Measurements from ENCODE around the gene HOOK2. TPM values are rescaled to one million over a fixed set of nuclear protein-coding genes. Genes with fewer than 3 reads are reported as not detected.
"Not testable (repeated sequence)": the region's sequence is repeated elsewhere in the genome, so short reads cannot be mapped to it uniquely, and the experiment has no call there.

HOOK2 gene
- total RNA-seq, 1 experiment from 2014 or later = 70.0 TPM

DNA sequence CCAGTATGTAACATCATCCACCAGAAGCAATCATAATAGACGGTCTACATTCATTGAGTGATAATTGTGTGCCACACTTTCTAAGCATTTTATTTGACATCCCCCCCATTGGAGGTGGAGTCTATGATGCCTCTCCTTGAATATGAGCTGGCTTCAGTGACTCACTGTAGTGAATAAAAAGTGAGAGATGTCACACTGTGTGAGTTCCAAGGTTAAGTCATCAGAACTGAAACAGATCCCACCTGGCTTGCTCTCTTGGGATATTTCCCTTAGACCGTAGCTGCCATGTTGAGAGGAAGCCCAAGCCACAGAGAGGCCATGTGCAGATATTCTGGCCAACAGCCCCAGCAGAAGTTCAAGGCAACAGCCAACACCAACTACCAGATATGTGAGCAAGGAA lies 46.4 kb upstream of the HOOK2 start (continued):
- TF ChIP-seq FOXP1 (CRISPR knock-in tag; IDR thresholded peaks at IDR 0.05; ENCODE audit: borderline replicate concordance) = no peak
- TF ChIP-seq GRHL2 (CRISPR knock-in tag; IDR thresholded peaks at IDR 0.05; ENCODE audit: insufficient replicate concordance, severe bottlenecking) = no peak
- TF ChIP-seq, protein P1, sequence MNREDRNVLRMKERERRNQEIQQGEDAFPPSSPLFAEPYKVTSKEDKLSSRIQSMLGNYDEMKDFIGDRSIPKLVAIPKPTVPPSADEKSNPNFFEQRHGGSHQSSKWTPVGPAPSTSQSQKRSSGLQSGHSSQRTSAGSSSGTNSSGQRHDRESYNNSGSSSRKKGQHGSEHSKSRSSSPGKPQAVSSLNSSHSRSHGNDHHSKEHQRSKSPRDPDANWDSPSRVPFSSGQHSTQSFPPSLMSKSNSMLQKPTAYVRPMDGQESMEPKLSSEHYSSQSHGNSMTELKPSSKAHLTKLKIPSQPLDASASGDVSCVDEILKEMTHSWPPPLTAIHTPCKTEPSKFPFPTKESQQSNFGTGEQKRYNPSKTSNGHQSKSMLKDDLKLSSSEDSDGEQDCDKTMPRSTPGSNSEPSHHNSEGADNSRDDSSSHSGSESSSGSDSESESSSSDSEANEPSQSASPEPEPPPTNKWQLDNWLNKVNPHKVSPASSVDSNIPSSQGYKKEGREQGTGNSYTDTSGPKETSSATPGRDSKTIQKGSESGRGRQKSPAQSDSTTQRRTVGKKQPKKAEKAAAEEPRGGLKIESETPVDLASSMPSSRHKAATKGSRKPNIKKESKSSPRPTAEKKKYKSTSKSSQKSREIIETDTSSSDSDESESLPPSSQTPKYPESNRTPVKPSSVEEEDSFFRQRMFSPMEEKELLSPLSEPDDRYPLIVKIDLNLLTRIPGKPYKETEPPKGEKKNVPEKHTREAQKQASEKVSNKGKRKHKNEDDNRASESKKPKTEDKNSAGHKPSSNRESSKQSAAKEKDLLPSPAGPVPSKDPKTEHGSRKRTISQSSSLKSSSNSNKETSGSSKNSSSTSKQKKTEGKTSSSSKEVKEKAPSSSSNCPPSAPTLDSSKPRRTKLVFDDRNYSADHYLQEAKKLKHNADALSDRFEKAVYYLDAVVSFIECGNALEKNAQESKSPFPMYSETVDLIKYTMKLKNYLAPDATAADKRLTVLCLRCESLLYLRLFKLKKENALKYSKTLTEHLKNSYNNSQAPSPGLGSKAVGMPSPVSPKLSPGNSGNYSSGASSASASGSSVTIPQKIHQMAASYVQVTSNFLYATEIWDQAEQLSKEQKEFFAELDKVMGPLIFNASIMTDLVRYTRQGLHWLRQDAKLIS (CRISPR knock-in tag; IDR thresholded peaks at IDR 0.05; ENCODE audit: borderline replicate concordance) = no peak
- TF ChIP-seq, protein P2, sequence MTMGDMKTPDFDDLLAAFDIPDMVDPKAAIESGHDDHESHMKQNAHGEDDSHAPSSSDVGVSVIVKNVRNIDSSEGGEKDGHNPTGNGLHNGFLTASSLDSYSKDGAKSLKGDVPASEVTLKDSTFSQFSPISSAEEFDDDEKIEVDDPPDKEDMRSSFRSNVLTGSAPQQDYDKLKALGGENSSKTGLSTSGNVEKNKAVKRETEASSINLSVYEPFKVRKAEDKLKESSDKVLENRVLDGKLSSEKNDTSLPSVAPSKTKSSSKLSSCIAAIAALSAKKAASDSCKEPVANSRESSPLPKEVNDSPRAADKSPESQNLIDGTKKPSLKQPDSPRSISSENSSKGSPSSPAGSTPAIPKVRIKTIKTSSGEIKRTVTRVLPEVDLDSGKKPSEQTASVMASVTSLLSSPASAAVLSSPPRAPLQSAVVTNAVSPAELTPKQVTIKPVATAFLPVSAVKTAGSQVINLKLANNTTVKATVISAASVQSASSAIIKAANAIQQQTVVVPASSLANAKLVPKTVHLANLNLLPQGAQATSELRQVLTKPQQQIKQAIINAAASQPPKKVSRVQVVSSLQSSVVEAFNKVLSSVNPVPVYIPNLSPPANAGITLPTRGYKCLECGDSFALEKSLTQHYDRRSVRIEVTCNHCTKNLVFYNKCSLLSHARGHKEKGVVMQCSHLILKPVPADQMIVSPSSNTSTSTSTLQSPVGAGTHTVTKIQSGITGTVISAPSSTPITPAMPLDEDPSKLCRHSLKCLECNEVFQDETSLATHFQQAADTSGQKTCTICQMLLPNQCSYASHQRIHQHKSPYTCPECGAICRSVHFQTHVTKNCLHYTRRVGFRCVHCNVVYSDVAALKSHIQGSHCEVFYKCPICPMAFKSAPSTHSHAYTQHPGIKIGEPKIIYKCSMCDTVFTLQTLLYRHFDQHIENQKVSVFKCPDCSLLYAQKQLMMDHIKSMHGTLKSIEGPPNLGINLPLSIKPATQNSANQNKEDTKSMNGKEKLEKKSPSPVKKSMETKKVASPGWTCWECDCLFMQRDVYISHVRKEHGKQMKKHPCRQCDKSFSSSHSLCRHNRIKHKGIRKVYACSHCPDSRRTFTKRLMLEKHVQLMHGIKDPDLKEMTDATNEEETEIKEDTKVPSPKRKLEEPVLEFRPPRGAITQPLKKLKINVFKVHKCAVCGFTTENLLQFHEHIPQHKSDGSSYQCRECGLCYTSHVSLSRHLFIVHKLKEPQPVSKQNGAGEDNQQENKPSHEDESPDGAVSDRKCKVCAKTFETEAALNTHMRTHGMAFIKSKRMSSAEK (CRISPR knock-in tag; IDR thresholded peaks at IDR 0.05; ENCODE audit: borderline replicate concordance) = no peak
- TF ChIP-seq, protein P3, sequence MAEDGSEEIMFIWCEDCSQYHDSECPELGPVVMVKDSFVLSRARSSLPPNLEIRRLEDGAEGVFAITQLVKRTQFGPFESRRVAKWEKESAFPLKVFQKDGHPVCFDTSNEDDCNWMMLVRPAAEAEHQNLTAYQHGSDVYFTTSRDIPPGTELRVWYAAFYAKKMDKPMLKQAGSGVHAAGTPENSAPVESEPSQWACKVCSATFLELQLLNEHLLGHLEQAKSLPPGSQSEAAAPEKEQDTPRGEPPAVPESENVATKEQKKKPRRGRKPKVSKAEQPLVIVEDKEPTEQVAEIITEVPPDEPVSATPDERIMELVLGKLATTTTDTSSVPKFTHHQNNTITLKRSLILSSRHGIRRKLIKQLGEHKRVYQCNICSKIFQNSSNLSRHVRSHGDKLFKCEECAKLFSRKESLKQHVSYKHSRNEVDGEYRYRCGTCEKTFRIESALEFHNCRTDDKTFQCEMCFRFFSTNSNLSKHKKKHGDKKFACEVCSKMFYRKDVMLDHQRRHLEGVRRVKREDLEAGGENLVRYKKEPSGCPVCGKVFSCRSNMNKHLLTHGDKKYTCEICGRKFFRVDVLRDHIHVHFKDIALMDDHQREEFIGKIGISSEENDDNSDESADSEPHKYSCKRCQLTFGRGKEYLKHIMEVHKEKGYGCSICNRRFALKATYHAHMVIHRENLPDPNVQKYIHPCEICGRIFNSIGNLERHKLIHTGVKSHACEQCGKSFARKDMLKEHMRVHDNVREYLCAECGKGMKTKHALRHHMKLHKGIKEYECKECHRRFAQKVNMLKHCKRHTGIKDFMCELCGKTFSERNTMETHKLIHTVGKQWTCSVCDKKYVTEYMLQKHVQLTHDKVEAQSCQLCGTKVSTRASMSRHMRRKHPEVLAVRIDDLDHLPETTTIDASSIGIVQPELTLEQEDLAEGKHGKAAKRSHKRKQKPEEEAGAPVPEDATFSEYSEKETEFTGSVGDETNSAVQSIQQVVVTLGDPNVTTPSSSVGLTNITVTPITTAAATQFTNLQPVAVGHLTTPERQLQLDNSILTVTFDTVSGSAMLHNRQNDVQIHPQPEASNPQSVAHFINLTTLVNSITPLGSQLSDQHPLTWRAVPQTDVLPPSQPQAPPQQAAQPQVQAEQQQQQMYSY (CRISPR knock-in tag; IDR thresholded peaks at IDR 0.05) = no peak

DNA sequence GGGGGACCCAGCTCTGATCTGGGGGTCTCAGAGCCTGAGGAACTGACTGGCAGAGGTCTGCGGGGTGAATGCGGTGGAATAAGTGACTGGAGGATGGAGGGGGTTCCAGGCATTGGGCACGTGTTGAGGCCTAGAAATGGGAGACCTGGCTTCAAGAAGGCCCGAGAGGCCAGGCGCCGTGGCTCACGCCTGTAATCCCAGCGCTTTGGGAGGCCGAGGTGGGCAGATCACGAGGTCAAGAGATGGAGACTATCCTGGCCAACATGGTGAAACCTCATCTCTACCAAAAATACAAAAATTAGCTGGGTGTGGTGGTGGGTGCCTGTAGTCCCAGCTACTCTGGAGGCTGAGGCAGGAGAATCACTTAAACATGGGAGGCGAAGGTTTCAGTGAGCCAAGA lies 42.5 kb upstream of the HOOK2 start:
- H3K4me1 Mint-ChIP-seq; ATAC-seq; H3K9me3 Mint-ChIP-seq; H3K27ac Mint-ChIP-seq; DNase-seq (ENCODE audit: low spot score); H3K27me3 Mint-ChIP-seq (ENCODE audit: low read depth); POLR2A ChIA-PET; H3K4me3 Mint-ChIP-seq: not testable (repeated sequence)
- H3K36me3 Mint-ChIP-seq = peaks cover 18% of the 10 kb centered on the region
- CTCF ChIA-PET = interaction anchor here (0.7 to 3.6 kb wide), 2 partner anchors 7 to 56 kb away, joined by 5 to 11 read pairs; no protein-coding TSS in a partner anchor

DNA sequence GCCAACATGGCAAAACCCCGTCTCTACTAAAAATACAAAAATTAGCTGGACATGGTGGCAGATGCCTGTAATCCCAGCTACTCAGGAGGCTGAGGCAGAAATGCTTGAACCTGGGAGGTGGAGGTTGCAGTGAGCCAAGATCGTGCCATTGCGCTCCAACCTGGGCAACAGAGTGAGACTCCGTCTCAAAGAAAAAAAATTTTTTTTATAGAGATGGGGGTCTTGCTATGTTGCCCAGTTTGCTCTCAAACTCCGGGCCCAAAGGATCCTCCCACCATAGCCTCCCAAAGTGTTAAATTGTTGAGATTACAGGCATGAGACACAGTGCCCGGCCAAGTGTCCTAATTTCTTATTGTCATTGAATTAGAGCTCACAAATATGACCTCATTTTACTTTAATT lies 41.8 kb upstream of the HOOK2 start:
- H3K4me1 Mint-ChIP-seq; H3K27me3 Mint-ChIP-seq (ENCODE audit: low read depth); DNase-seq (ENCODE audit: low spot score); H3K9me3 Mint-ChIP-seq; POLR2A ChIA-PET; ATAC-seq; H3K27ac Mint-ChIP-seq; H3K4me3 Mint-ChIP-seq: not testable (repeated sequence)
- CTCF ChIA-PET = interaction anchor here (1.2 to 3.6 kb wide), 2 partner anchors 8 to 57 kb away, joined by 3 to 11 read pairs; no protein-coding TSS in a partner anchor
- H3K36me3 Mint-ChIP-seq = peaks cover 19% of the 10 kb centered on the region

DNA sequence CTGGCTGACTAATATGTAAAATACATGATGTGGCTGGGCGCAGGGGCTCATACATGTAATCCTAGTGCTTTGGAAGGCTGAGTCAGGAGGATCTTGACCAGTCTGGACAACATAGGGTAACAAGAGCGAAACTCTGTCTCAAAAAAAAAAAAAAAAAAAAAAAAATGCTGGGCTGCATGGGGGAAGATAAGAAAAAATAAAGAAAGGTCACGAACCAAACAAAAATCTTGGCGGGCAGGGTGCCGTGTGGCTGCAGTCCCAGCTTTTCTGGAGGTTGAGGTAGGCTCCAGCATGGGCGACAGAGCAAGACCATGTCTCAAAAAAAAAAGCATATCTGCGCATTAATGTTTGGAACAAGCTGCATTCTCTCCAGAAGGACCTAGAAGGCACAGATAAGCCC lies 39.7 kb upstream of the HOOK2 start:
- H3K36me3 Mint-ChIP-seq = peaks cover 19% of the 10 kb centered on the region
- H3K27me3 Mint-ChIP-seq (ENCODE audit: low read depth) = no peaks in the 10 kb centered on the region
- ChIA-PET POLR2A (interaction anchor here (1.5 kb wide), 1 partner anchor 9 kb away, joined by 4 read pairs; the partner anchor contains the start of gene RNASEH2A), CTCF (interaction anchor here (1.4 to 3.6 kb wide), 3 partner anchors 9 to 32 kb away, joined by 4 to 11 read pairs (median 10); partner anchors contain the start of gene RNASEH2A)
- no peak overlapping the region for H3K4me3 Mint-ChIP-seq
- no peak overlapping the region for H3K27ac Mint-ChIP-seq
- H3K9me3 Mint-ChIP-seq = no peaks in the 10 kb centered on the region
- no peaks in the 10 kb centered on the region for H3K4me1 Mint-ChIP-seq
- no peak for DNase-seq (ENCODE audit: low spot score)
- ATAC-seq = no peak
- TF ChIP-seq FOXJ3 (CRISPR knock-in tag; IDR thresholded peaks at IDR 0.05; ENCODE audit: borderline replicate concordance) (no peak), NR2C2 (CRISPR knock-in tag; IDR thresholded peaks at IDR 0.05) (no peak), SOX15 (CRISPR knock-in tag; IDR thresholded peaks at IDR 0.05) (no peak), ZNF396 (CRISPR knock-in tag; IDR thresholded peaks at IDR 0.05; ENCODE audit: borderline replicate concordance) (no peak), ZNF416 (CRISPR knock-in tag; IDR thresholded peaks at IDR 0.05) (no peak), SP1 (CRISPR knock-in tag; conservative IDR thresholded peaks at IDR 0.05) (no peak), CREM (CRISPR knock-in tag; IDR thresholded peaks at IDR 0.05) (no peak)
- TF ChIP-seq, protein P4, sequence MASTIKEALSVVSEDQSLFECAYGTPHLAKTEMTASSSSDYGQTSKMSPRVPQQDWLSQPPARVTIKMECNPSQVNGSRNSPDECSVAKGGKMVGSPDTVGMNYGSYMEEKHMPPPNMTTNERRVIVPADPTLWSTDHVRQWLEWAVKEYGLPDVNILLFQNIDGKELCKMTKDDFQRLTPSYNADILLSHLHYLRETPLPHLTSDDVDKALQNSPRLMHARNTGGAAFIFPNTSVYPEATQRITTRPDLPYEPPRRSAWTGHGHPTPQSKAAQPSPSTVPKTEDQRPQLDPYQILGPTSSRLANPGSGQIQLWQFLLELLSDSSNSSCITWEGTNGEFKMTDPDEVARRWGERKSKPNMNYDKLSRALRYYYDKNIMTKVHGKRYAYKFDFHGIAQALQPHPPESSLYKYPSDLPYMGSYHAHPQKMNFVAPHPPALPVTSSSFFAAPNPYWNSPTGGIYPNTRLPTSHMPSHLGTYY (CRISPR knock-in tag; IDR thresholded peaks at IDR 0.05) = no peak
- TF ChIP-seq, protein P5, sequence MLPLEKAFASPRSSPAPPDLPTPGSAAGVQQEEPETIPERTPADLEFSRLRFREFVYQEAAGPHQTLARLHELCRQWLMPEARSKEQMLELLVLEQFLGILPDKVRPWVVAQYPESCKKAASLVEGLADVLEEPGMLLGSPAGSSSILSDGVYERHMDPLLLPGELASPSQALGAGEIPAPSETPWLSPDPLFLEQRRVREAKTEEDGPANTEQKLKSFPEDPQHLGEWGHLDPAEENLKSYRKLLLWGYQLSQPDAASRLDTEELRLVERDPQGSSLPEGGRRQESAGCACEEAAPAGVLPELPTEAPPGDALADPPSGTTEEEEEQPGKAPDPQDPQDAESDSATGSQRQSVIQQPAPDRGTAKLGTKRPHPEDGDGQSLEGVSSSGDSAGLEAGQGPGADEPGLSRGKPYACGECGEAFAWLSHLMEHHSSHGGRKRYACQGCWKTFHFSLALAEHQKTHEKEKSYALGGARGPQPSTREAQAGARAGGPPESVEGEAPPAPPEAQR (CRISPR knock-in tag; IDR thresholded peaks at IDR 0.05) = no peak
